GM18508 (cell line): ENCODE data around the gene FGGY.
A peak's percentile ranks its signal among the peaks of the same experiment; 100 is the strongest.
"Not testable (repeated sequence)": the region's sequence is repeated elsewhere in the genome, so short reads cannot be mapped to it uniquely, and the experiment has no call there.

Experiments used
- ATAC-seq: cut with Tn5 transposase; IDR thresholded peaks from one replicate; pipeline ENCODE4 v1.9.1; 2021; ENCODE audit warnings: moderate number of reproducible peaks; ENCODE audit not compliant: insufficient read depth, unreplicated experiment

Gene FGGY

GRCh38 chr1:59296358-59297256 lies at the start of gene FGGY:
FGGY (plus strand) TSS chr1:59297094; CDS start chr1:59321550, 24,456 bp downstream.
- peak; percentile 91 for ATAC-seq

GRCh38 chr1:59248758-59249157 lies 48.1 kb upstream of the FGGY start:
- ATAC-seq = no peak

- ATAC-seq = no peak
Measured at GRCh38 chr1:59249396-59250137, 47.3 kb upstream of the FGGY start.

- ATAC-seq = not testable (repeated sequence)
Measured at GRCh38 chr1:59251061-59251460, 45.8 kb upstream of the FGGY start.

- not testable (repeated sequence) for ATAC-seq
Measured at GRCh38 chr1:59256429-59256828, 40.5 kb upstream of the FGGY start.

- ATAC-seq = no peak
Measured at GRCh38 chr1:59258412-59259032, 38.4 kb upstream of the FGGY start.

GRCh38 chr1:59261537-59261936 lies 35.4 kb upstream of the FGGY start:
- ATAC-seq = no peak

GRCh38 chr1:59262631-59263030 lies 34.3 kb upstream of the FGGY start:
- ATAC-seq = no peak

GRCh38 chr1:59263111-59263510 lies 33.8 kb upstream of the FGGY start:
- no peak for ATAC-seq

GRCh38 chr1:59265622-59266021 lies 31.3 kb upstream of the FGGY start:
- no peak for ATAC-seq

- peak; percentile 62 for ATAC-seq
Measured at GRCh38 chr1:59266180-59266926, 30.5 kb upstream of the FGGY start.

- ATAC-seq = no peak
Measured at GRCh38 chr1:59266927-59267293, 30.0 kb upstream of the FGGY start.

GRCh38 chr1:59268406-59268805 lies 28.5 kb upstream of the FGGY start:
- no peak for ATAC-seq

GRCh38 chr1:59271561-59272260 lies 25.2 kb upstream of the FGGY start:
- ATAC-seq = no peak

- peak; percentile 75 for ATAC-seq
Measured at GRCh38 chr1:59272507-59272906, 24.4 kb upstream of the FGGY start.

- no peak for ATAC-seq
Measured at GRCh38 chr1:59276439-59276851, 20.4 kb upstream of the FGGY start.

GRCh38 chr1:59278780-59279354 lies 18.0 kb upstream of the FGGY start:
- ATAC-seq = no peak

GRCh38 chr1:59279645-59280044 lies 17.2 kb upstream of the FGGY start:
- no peak for ATAC-seq

- ATAC-seq = no peak
Measured at GRCh38 chr1:59282951-59283350, 13.9 kb upstream of the FGGY start.
